ENCODE measurements around the gene TMEM120A. TPM values are rescaled to one million over a fixed set of nuclear protein-coding genes. Genes with fewer than 3 reads are reported as not detected.

TMEM120A gene
- total RNA-seq, 1 experiment from 2014 or later, result 71.0 TPM

DNA sequence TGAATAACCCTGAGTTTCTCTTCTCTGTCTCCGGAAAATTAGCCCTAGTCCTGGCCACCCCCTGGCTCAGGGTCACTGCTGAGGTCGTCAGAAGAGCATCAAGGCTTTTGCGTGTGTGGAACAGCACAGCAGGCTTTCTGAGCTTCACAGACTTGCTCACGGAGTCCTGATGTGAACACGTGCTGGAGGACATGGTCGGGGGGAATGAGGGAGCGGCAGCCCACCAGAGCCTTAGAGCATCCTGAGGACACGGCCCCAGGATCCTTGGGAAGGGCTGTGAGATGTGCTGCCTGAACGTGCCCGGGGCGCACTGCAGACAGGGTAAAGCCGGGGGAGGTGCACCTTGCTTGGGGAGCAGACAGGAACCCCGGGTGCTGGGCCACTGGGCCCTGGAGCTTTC lies 28.8 kb downstream of the TMEM120A start:
- H3K4me1 ChIP-seq (ENCODE audit: control insufficient read depth, insufficient read depth, low read length), result no peaks in the 10 kb centered on the region
- no TSS peak for BruUV-seq (replicated peaks)
- CTCF ChIA-PET, result no interaction called here
- no peaks in the 10 kb centered on the region for H3K27me3 ChIP-seq (ENCODE audit: control insufficient read depth, insufficient read depth, low read length)
- no peaks in the 10 kb centered on the region for H3K9me3 ChIP-seq (ENCODE audit: control insufficient read depth, insufficient read depth, low read depth, low read length)
- no peak overlapping the region for H3K4me3 ChIP-seq (ENCODE audit: low read depth in 2 of 2, low read length in 2 of 2)
- POLR2A ChIA-PET, result interaction anchor here (0.6 kb wide), 1 partner anchor 48 kb away, joined by 4 read pairs; no protein-coding TSS in a partner anchor
- TF ChIP-seq, protein P1, sequence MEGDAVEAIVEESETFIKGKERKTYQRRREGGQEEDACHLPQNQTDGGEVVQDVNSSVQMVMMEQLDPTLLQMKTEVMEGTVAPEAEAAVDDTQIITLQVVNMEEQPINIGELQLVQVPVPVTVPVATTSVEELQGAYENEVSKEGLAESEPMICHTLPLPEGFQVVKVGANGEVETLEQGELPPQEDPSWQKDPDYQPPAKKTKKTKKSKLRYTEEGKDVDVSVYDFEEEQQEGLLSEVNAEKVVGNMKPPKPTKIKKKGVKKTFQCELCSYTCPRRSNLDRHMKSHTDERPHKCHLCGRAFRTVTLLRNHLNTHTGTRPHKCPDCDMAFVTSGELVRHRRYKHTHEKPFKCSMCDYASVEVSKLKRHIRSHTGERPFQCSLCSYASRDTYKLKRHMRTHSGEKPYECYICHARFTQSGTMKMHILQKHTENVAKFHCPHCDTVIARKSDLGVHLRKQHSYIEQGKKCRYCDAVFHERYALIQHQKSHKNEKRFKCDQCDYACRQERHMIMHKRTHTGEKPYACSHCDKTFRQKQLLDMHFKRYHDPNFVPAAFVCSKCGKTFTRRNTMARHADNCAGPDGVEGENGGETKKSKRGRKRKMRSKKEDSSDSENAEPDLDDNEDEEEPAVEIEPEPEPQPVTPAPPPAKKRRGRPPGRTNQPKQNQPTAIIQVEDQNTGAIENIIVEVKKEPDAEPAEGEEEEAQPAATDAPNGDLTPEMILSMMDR (IDR thresholded peaks at IDR 0.05), result no peak
- TF ChIP-seq, protein P2, sequence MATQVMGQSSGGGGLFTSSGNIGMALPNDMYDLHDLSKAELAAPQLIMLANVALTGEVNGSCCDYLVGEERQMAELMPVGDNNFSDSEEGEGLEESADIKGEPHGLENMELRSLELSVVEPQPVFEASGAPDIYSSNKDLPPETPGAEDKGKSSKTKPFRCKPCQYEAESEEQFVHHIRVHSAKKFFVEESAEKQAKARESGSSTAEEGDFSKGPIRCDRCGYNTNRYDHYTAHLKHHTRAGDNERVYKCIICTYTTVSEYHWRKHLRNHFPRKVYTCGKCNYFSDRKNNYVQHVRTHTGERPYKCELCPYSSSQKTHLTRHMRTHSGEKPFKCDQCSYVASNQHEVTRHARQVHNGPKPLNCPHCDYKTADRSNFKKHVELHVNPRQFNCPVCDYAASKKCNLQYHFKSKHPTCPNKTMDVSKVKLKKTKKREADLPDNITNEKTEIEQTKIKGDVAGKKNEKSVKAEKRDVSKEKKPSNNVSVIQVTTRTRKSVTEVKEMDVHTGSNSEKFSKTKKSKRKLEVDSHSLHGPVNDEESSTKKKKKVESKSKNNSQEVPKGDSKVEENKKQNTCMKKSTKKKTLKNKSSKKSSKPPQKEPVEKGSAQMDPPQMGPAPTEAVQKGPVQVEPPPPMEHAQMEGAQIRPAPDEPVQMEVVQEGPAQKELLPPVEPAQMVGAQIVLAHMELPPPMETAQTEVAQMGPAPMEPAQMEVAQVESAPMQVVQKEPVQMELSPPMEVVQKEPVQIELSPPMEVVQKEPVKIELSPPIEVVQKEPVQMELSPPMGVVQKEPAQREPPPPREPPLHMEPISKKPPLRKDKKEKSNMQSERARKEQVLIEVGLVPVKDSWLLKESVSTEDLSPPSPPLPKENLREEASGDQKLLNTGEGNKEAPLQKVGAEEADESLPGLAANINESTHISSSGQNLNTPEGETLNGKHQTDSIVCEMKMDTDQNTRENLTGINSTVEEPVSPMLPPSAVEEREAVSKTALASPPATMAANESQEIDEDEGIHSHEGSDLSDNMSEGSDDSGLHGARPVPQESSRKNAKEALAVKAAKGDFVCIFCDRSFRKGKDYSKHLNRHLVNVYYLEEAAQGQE (IDR thresholded peaks at IDR 0.05; ENCODE audit: insufficient read depth in 1 of 2, low read depth in 2 of 2, low read length in 1 of 2), result no peak
- TF ChIP-seq SIN3A (IDR thresholded peaks at IDR 0.05; ENCODE audit: borderline replicate concordance, insufficient read depth, low read depth, low read length), result no peak
- no peak for TF ChIP-seq TCF7L2 (IDR thresholded peaks at IDR 0.05; ENCODE audit: low read depth, low read length)
- no peak for TF ChIP-seq POLR2AphosphoS5 (IDR thresholded peaks at IDR 0.05; ENCODE audit: low read depth, low read length)
- in situ Hi-C loops (cut with HindIII; ENCODE audit: low pct_unique_long_range_greater_than_20kb, low sequenced_read_pairs), result no loop called here
- ATAC-seq, result no peak
- H3K27ac ChIP-seq (ENCODE audit: low read length), result no peak overlapping the region
- no peak for DNase-seq (ENCODE audit: low read depth, low spot score)
- intact Hi-C loops (cut with micrococcal nuclease; ENCODE audit: unreplicated experiment), result no loop called here
- H3K36me3 ChIP-seq (ENCODE audit: control insufficient read depth, insufficient read depth, low read length), result no peaks in the 10 kb centered on the region

GRCh38 chr7:75963381-75963995 lies 30.9 kb downstream of the TMEM120A start:
- CTCF ChIA-PET, result no interaction called here
- intact Hi-C loops (cut with micrococcal nuclease; ENCODE audit: unreplicated experiment), result no loop called here
- no TSS peak for BruUV-seq (replicated peaks)
- H3K4me1 ChIP-seq (ENCODE audit: control insufficient read depth, insufficient read depth, low read length), result 0 out of 2 replicates have a peak, but pooled peaks cover 5% of the 10 kb centered on the region
- H3K27ac ChIP-seq (ENCODE audit: low read length), result no peak overlapping the region
- no peaks in the 10 kb centered on the region for H3K27me3 ChIP-seq (ENCODE audit: control insufficient read depth, insufficient read depth, low read length)
- H3K9me3 ChIP-seq (ENCODE audit: control insufficient read depth, insufficient read depth, low read depth, low read length), result no peaks in the 10 kb centered on the region
- no peak overlapping the region for H3K4me3 ChIP-seq (ENCODE audit: low read depth in 2 of 2, low read length in 2 of 2)
- no peak for ATAC-seq
- no peaks in the 10 kb centered on the region for H3K36me3 ChIP-seq (ENCODE audit: control insufficient read depth, insufficient read depth, low read length)
- TF ChIP-seq, protein P1 (IDR thresholded peaks at IDR 0.05), result no peak
- TF ChIP-seq SIN3A (IDR thresholded peaks at IDR 0.05; ENCODE audit: borderline replicate concordance, insufficient read depth, low read depth, low read length), result no peak
- no peak for TF ChIP-seq TCF7L2 (IDR thresholded peaks at IDR 0.05; ENCODE audit: low read depth, low read length)
- no peak for TF ChIP-seq POLR2AphosphoS5 (IDR thresholded peaks at IDR 0.05; ENCODE audit: low read depth, low read length)
- TF ChIP-seq, protein P2 (IDR thresholded peaks at IDR 0.05; ENCODE audit: insufficient read depth in 1 of 2, low read depth in 2 of 2, low read length in 1 of 2), result no peak
- POLR2A ChIA-PET, result interaction anchor here (0.7 kb wide), 1 partner anchor 27 kb away, joined by 7 read pairs; no protein-coding TSS in a partner anchor
- DNase-seq (ENCODE audit: low read depth, low spot score), result no peak
- in situ Hi-C loops (cut with HindIII; ENCODE audit: low pct_unique_long_range_greater_than_20kb, low sequenced_read_pairs), result no loop called here

Measured in Panc1 (cell line).